Ovary (tissue), 3 donors: ENCODE data around the gene PACS2.

Experiments
- EP300 ChIP-seq: sonication (generic); formaldehyde crosslinking; IDR thresholded peaks from one replicate; pipeline ENCODE4 v1.6.1; 2017; ENCODE audit warnings: antibody characterized with exemption
- POLR2A ChIP-seq: fragments of 450-650 bp; IDR thresholded peaks from one replicate; pipeline ENCODE4 v1.6.1; 2017; ENCODE audit warnings: antibody characterized with exemption, mild to moderate bottlenecking, moderate library complexity
- TF ChIP-seq, protein P1 (sequence below), 3 donors: fragments of 450-650 bp in 2 of 3; fragments of 200-600 bp in 1 of 3; IDR thresholded peaks; one replicate each; pipeline versions ENCODE4 v1.5.1 to v1.8.0; 2016 to 2022; ENCODE audit warnings: antibody characterized with exemption in 3 of 3, mild to moderate bottlenecking in 1 of 3
- donor health status: DM: no; HTN: no; CAD: no.

DNA sequence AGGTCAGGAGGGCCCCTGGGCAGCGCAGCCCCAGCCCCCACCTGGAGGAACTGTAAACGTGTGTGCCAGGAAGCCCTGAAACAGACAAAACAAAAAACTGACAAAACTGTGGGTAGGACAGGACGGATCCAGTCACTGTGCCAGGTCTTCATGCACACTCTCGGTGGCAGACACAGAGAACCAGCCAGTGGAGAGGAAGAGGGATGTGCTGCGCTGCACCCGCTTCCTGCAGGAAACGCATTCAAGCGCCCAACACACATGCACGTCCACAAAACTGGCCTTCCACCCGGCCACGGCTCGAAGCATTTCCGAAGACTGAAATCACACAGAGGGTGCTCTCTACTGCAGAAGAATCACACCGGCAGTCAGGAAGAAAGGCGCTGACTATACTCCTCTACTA, 30.6 kb upstream of the PACS2 start:
- TF ChIP-seq, protein P1, sequence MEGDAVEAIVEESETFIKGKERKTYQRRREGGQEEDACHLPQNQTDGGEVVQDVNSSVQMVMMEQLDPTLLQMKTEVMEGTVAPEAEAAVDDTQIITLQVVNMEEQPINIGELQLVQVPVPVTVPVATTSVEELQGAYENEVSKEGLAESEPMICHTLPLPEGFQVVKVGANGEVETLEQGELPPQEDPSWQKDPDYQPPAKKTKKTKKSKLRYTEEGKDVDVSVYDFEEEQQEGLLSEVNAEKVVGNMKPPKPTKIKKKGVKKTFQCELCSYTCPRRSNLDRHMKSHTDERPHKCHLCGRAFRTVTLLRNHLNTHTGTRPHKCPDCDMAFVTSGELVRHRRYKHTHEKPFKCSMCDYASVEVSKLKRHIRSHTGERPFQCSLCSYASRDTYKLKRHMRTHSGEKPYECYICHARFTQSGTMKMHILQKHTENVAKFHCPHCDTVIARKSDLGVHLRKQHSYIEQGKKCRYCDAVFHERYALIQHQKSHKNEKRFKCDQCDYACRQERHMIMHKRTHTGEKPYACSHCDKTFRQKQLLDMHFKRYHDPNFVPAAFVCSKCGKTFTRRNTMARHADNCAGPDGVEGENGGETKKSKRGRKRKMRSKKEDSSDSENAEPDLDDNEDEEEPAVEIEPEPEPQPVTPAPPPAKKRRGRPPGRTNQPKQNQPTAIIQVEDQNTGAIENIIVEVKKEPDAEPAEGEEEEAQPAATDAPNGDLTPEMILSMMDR (IDR thresholded peaks at IDR 0.05) = no peak
- TF ChIP-seq POLR2A (no peak), EP300 (no peak)
